Adrenal gland (tissue), 5 donors: ENCODE data around the gene VAMP2.

ENCODE experiments used
- CTCF ChIP-seq, 6 experiments: fragments of 450-650 bp in 4 of 6; fragments of 200-600 bp in 2 of 6; sonication (generic) in 1 of 6; IDR thresholded peaks; 1 replicate in 5 of 6; 2 replicates in 1 of 6; pipeline versions ENCODE4 v1.5.1 to v1.8.0; 2016 to 2021; ENCODE audit warnings: antibody characterized with exemption in 6 of 6, mild to moderate bottlenecking in 2 of 6, moderate library complexity in 1 of 6
- POLR2A ChIP-seq, 2 donors: fragments of 450-650 bp; IDR thresholded peaks; one replicate each; pipeline ENCODE4 v1.6.1; 2017; ENCODE audit warnings: antibody characterized with exemption in 2 of 2, mild to moderate bottlenecking in 2 of 2, moderate library complexity in 1 of 2
- donor health status: DM: no; HTN: no; CAD: no.

DNA sequence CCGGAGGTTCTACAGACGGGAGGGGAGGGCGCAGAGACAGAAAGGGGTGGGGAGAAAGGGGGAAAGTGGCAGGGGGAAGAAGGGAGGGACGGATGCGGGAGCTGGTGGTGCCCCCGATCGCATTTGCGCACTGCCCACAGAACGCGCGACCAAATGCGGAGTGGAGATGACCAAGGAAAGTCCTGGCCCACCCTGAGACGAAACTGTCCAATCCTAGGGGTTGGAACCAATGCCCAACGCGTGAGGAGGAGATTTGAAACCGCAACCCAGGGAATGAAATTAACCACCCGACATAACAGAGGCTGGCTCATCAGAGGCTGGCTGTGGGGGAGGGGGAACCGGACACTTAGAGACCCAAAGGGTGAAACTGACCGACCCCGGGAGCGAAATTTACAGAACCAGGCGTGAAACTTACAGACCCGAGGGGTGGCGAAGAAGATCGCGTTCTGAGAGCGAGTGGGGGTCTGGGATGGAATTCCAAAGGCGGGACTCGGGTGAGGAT, 40.3 kb downstream of the VAMP2 start:
- TF ChIP-seq CTCF (IDR thresholded peaks at IDR 0.05) = no peak
- no peak for TF ChIP-seq POLR2A (IDR thresholded peaks at IDR 0.05)
